ENCODE data around the gene TMA7.

GRCh38 chr3:48400824-48401433 lies 39.1 kb upstream of the TMA7 start:
- no peak for TF ChIP-seq POLR2AphosphoS5 (IDR thresholded peaks at IDR 0.05; ENCODE audit: low read depth, low read length)
- no peak for TF ChIP-seq POLR2A (IDR thresholded peaks at IDR 0.05; ENCODE audit: low read depth, low read length)
- no peak for TF ChIP-seq TAF1 (IDR thresholded peaks at IDR 0.05; ENCODE audit: low read depth, low read length)
- TF ChIP-seq PAX5 (IDR thresholded peaks at IDR 0.05; ENCODE audit: insufficient read depth, low read length, severe bottlenecking), result no peak
- no peak for TF ChIP-seq SPI1 (IDR thresholded peaks at IDR 0.05; ENCODE audit: low read depth, low read length)
